Thymus (tissue), 11 donors: ENCODE results near the gene KNDC1. TPM values are rescaled to one million over a fixed set of nuclear protein-coding genes. Genes with fewer than 3 reads are reported as not detected.

Experiments
- DNase-seq, 9 donors: peaks; one replicate each; pipeline ENCODE4 v3.0.0-alpha.2; 2013; ENCODE audit warnings: low spot score in 9 of 9, low read depth in 6 of 9, missing footprints in 1 of 9
- H3K27ac ChIP-seq, 2 donors: one replicate each; pipeline ENCODE4 v1.5.1; 2013; ENCODE audit warnings: control low read depth in 1 of 2, low read depth in 1 of 2, low read length in 1 of 2, mild to moderate bottlenecking in 1 of 2, moderate library complexity in 1 of 2
- H3K27me3 ChIP-seq, 2 donors: one replicate each; pipeline ENCODE4 v1.5.1; 2013; ENCODE audit warnings: low read length in 1 of 2; ENCODE audit not compliant: control insufficient read depth in 2 of 2, insufficient read depth in 1 of 2
- H3K36me3 ChIP-seq, 2 donors: one replicate each; pipeline ENCODE4 v1.5.1; 2013; ENCODE audit warnings: low read length in 1 of 2, mild to moderate bottlenecking in 1 of 2, moderate library complexity in 1 of 2; ENCODE audit not compliant: control insufficient read depth in 2 of 2, insufficient read depth in 2 of 2
- H3K4me1 ChIP-seq, 2 donors: one replicate each; pipeline ENCODE4 v1.5.1; 2013; ENCODE audit warnings: low read length in 2 of 2; ENCODE audit not compliant: control insufficient read depth in 2 of 2, insufficient read depth in 2 of 2
- H3K4me3 ChIP-seq, 2 donors: one replicate each; pipeline ENCODE4 v1.5.1; 2013; ENCODE audit warnings: low read length in 2 of 2, control low read depth in 1 of 2, mild to moderate bottlenecking in 1 of 2
- H3K9me3 ChIP-seq, 2 donors: one replicate each; pipeline ENCODE4 v1.5.1; 2013; ENCODE audit warnings: low read length in 1 of 2, mild to moderate bottlenecking in 1 of 2; ENCODE audit not compliant: control insufficient read depth in 2 of 2, insufficient read depth in 1 of 2
- WGBS: extraction: QIAGEN DNeasy Blood & Tissue Kit; methylation state at CpG from one replicate; pipeline ENCODE4 v1.1.7; 2013; 5-methylcytosine and 5-hydroxymethylcytosine counted together
- polyA plus RNA-seq: library from polyadenylated mRNA; stranded (reverse); fragments of 200-250 nt; gene quantifications from one replicate; pipeline ENCODE4 v1.2.3, GENCODE V29; 2013
- total RNA-seq: library from RNA; stranded (reverse); fragments of 120-200 nt; gene quantifications from one replicate; pipeline ENCODE4 v1.2.4, GENCODE V29; 2013
- donor health status: healthy.

KNDC1 gene
- total and polyA plus RNA-seq, 2 donors, result 0.02 to 0.19 TPM

DNA sequence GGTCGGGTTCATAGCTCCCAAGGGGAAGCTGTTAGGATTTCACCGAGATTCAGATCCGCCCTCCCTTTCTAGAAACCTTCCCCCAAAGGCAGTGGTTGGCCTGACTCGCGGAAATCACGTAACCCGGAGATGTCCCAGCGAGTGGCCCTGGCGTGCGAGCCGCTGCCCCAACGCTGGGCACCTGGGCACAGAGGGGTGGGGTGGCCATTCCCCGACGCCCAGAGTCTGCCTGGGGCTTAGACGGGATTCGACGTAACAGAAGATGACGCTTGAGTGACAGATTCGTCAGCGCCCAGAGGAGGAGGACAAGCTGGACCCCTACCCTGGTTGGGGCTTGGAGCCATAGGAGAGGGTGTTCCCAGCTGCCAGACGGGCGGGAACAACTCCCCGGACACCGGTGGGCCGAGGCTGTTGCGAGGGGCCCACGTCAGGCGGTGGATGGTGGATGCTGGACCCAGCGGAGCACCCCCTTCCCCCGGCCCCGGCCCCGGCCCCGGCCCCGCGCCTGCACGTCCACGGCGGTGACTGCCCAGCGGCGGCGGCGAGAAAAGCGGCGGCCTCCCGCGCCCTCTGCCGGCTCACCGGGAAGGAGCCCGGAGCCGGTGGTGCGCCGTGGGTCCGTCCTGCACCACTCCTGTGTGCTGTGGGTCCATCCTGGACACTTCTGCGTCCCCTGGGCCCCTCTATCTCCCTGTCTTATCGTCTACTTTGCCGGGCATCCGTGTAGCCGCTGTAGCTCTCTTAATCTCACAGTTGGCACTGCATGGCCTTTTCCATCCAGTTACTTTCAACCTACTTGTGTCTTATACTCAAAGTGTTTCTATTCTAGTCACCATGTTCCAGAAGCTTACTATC is 35.4 kb upstream of the KNDC1 start:
- 46% methylated on average over 58 of the region's 58 CpGs for WGBS

DNA sequence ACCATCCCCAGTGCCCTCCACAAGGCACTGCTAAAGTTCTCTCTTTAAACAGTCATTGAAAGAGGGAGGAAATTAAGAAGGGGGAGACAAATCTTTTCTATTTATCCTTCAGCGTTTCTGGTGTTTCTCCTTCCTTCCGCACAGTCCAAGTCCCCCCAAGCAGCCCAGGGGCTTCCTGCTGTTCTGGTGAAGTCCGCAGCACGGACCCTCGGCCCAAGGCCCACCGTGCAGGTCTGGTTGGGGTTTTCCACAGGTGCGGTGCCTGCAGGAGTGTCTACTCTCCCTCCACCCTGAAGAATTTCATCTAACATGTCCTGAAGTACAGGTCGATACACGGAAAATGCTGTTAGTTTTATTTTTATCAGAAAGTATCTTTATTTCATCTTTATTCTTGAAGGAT is 34.1 kb upstream of the KNDC1 start:
- WGBS, result 94% methylated on average over 9 of the region's 9 CpGs
- Histone ChIP-seq H3K4me1 (no peaks in the 10 kb centered on the region), H3K27me3 (peaks cover 0 to 18% of the 10 kb centered on the region in 2 donors), H3K36me3 (no peaks in the 10 kb centered on the region), H3K4me3 (no peak overlapping the region), H3K27ac (no peak overlapping the region), H3K9me3 (peaks cover 6 to 16% of the 10 kb centered on the region in 2 donors)
- DNase-seq, result no peak

More for the DNA sequence above, 35.4 kb upstream of the KNDC1 start:
- Histone ChIP-seq H3K4me1 (no peaks in the 10 kb centered on the region), H3K27me3 (peaks cover 0 to 18% of the 10 kb centered on the region in 2 donors), H3K27ac (no peak overlapping the region), H3K4me3 (no peak overlapping the region), H3K36me3 (no peaks in the 10 kb centered on the region), H3K9me3 (peaks cover 6 to 16% of the 10 kb centered on the region in 2 donors)
- no peak for DNase-seq

DNA sequence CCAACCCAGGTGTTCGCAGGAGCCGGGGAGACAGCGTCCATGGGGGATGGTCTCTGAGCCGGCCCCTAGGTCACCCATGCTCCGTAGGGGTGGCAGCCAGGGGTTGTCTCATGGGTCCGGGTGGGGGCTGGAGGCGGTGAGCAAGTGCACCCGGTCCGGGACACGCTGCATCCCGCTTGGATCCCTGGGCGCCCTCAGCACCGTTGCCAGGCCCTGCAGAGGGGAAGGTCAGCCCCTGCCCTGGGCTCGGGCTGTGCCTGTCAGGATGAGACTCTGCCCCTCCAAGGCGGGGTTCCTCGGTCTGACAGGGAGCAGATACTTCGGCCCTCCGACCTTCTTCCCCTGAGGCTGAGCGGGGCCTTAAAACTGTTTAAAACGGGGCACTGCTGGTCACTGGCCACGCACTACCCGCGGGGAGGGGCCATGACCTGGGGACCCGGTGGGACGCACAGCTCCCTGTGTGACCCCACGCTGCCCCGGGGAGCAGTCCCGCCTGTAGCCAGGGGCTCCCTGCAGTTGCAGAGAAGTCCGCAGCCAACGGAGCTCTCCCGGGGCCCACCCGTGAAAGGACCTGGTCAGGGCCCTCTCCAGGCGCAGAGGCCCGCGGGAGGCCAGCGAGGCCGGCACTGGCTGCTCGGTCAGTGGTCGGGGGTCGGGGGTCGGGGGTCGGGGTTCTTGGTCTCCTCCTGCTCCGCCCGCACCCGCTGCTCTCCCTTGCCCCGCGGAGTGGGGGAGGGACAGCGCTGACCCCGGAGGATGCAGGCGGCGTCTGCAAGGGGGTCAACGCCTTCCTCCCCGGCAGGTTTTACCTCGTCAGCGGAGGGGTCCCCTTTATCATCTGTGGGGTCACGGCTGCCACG is 33.4 kb upstream of the KNDC1 start:
- Histone ChIP-seq H3K9me3 (peaks cover 2 to 13% of the 10 kb centered on the region in 2 donors), H3K27ac (no peak overlapping the region), H3K36me3 (no peaks in the 10 kb centered on the region), H3K4me3 (no peak overlapping the region), H3K4me1 (no peaks in the 10 kb centered on the region), H3K27me3 (peaks cover 0 to 18% of the 10 kb centered on the region in 2 donors)
- WGBS, result 97% methylated on average over 57 of the region's 57 CpGs
- no peak for DNase-seq

DNA sequence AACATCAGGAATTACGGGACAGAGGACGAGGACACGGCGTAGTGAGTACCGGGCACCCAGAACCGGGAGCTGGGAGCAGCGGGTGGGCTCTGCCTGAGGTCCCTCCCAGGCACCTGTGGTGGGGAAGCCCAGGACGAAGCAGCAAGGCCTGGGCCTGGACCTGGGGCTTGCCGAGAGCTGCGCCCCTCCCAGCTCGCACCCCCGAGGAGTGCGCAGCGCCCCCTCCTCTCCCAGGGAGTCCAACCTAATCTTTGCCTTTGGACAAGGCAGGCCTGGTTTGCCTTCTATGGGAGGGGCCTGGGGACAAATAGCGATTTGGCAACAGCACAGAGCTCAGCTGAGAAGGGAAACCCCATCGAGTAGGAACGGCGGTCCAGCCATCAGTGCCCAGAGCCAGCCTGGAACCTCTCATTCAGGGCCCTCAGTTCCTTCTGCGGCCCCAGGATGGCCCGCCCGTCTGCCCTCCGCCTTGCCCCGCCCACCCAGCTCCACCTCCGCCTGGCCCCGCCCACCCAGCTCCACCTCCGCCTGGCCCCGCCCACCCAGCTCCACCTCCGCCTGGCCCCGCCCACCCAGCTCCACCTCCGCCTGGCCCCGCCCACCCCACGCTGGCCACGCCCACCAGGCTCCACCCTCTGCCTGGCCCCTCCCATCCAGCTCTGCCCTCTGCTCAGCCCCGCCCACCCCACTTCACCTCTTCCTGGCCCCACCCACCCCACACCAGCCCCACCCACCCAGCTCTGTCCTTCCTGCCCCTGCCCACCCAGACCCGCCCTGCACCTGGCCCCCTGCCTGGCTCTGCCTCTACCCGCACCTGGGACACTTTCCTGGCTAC is 32.5 kb upstream of the KNDC1 start:
- WGBS, result 89% methylated on average over 36 of the region's 36 CpGs

DNA sequence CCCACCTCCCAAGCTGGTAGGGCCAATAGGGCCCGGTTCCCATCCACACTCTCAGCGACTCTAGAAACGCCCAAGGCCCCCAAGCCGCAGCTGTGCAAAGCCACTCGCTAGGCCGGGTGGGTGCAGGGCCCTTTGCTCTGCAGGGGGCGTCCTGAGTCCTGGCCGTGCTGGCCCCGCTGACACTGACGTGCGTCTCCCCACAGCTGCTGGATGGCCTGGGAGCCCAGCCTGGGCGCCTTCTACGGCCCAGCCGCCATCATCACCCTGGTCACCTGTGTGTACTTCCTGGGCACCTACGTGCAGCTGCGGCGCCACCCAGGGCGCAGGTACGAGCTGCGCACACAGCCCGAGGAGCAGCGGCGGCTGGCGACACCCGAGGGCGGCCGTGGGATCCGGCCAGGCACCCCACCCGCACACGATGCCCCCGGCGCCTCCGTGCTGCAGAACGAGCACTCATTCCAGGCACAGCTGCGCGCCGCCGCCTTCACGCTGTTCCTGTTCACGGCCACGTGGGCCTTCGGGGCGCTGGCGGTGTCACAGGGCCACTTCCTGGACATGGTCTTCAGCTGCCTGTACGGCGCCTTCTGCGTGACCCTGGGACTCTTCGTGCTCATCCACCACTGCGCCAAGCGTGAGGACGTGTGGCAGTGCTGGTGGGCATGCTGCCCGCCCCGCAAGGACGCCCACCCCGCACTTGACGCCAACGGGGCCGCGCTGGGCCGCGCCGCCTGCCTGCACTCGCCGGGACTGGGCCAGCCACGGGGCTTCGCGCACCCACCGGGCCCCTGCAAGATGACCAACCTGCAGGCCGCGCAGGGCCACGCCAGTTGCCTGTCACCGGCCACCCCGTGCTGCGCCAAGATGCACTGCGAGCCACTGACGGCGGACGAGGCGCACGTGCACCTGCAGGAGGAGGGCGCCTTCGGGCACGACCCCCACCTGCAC is 31.6 kb upstream of the KNDC1 start:
- Histone ChIP-seq H3K9me3 (peaks cover 2 to 13% of the 10 kb centered on the region in 2 donors), H3K4me1 (no peaks in the 10 kb centered on the region), H3K4me3 (no peak overlapping the region), H3K27ac (no peak overlapping the region), H3K36me3 (no peaks in the 10 kb centered on the region), H3K27me3 (peaks cover 0 to 12% of the 10 kb centered on the region in 2 donors)
- no peak for DNase-seq
- WGBS, result 98% methylated on average over 83 of the region's 83 CpGs

More for the DNA sequence above, 32.5 kb upstream of the KNDC1 start:
- H3K27ac ChIP-seq, result no peak overlapping the region
- H3K4me3 ChIP-seq, result no peak overlapping the region
- H3K9me3 ChIP-seq, result peaks cover 2 to 13% of the 10 kb centered on the region in 2 donors
- DNase-seq, result no peak
- peaks cover 0 to 18% of the 10 kb centered on the region in 2 donors for H3K27me3 ChIP-seq
- no peaks in the 10 kb centered on the region for H3K4me1 ChIP-seq
- no peaks in the 10 kb centered on the region for H3K36me3 ChIP-seq

DNA sequence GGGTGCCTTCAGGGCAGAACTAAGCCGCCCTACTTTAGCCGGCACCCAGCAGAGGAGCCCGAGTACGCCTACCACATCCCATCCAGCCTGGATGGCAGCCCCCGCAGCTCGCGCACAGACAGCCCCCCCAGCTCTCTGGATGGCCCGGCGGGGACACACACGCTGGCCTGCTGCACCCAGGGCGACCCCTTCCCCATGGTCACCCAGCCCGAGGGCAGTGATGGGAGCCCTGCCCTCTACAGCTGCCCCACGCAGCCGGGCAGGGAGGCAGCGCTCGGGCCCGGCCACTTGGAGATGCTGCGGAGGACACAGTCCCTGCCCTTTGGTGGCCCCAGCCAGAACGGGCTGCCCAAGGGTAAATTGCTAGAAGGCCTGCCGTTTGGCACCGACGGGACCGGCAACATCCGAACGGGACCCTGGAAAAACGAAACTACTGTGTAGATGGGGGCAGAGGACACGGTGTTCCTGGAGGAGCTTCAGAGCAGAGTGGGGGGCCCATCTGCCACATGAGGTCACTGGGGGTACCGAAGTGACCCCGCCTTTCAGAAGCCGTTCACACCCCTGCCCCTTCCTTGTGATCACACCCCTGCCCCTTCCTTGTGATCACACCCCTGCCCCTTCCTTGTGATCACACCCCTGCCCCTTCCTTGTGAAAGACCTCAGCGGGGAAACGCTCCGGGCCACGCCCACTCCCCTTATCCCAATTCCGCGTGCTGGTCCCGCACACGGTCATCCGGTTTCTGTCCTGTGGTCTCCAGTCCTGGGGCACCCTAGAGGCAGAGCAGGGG is 30.8 kb upstream of the KNDC1 start:
- Histone ChIP-seq H3K27ac (no peak overlapping the region), H3K36me3 (no peaks in the 10 kb centered on the region), H3K27me3 (peaks cover 0 to 6% of the 10 kb centered on the region in 2 donors), H3K4me1 (no peaks in the 10 kb centered on the region), H3K9me3 (peaks cover 2 to 13% of the 10 kb centered on the region in 2 donors), H3K4me3 (no peak overlapping the region)
- no peak for DNase-seq
- 89% methylated on average over 39 of the region's 39 CpGs for WGBS

DNA sequence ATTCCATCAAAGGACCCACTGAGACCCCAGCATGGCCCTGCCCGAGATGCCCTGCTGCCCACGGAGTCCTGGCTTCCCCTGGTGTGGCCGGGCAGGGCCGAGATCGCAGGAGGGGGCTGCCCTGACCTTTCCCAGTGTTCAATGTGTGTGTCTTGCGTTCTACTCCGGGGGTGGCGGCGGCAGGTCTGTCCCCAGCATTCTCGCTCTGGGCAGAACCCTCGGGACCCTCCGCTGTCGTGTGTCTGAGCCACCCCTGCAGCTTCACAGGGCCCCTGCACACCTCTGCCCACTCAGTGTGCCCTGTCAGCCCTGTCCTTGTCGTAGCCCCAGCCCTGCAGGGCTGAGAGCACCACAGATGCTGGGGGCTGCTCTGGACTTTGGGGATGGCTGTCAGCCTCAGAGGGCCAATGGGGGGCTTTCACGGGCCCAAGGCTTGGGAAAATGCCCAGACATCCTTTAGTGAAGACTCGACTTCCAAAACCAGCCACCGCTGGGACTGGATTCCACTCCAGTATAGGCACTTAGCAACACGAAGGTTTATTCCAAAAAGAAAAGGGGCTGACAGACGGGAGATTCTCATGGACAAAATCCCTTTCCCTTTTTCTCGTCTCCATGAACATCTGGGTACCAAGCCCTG is 30.0 kb upstream of the KNDC1 start:
- no peak overlapping the region for H3K4me3 ChIP-seq
- DNase-seq, result no peak
- no peaks in the 10 kb centered on the region for H3K4me1 ChIP-seq
- no peaks in the 10 kb centered on the region for H3K27me3 ChIP-seq
- 84% methylated on average over 20 of the region's 20 CpGs for WGBS
- H3K36me3 ChIP-seq, result no peaks in the 10 kb centered on the region
- no peak overlapping the region for H3K27ac ChIP-seq
- H3K9me3 ChIP-seq, result peaks cover 2 to 13% of the 10 kb centered on the region in 2 donors
